H9 (cell line): ENCODE measurements around the gene GFRA1. TPM values are rescaled to one million over a fixed set of nuclear protein-coding genes. Genes with fewer than 3 reads are reported as not detected.

Source experiments
- DNase-seq: peaks from one replicate; pipeline ENCODE4 v3.0.0-alpha.2; 2017
- H2AFZ ChIP-seq: one replicate; pipeline ENCODE4 v1.6.1; 2013; ENCODE audit warnings: mild to moderate bottlenecking, low read length, control low read depth, moderate library complexity
- H2AK5ac ChIP-seq: 2 replicates; pipeline ENCODE4 v1.6.1; 2013; ENCODE audit warnings: low read length, control low read depth, mixed read lengths; ENCODE audit not compliant: insufficient read length
- H2BK120ac ChIP-seq: one replicate; pipeline ENCODE4 v1.6.1; 2013; ENCODE audit warnings: low read depth, mild to moderate bottlenecking, low read length, control low read depth, inconsistent platforms; ENCODE audit not compliant: poor library complexity, severe bottlenecking
- H2BK12ac ChIP-seq: 2 replicates; pipeline ENCODE4 v1.6.1; 2013; ENCODE audit warnings: low read length, control low read depth, mixed read lengths, low read depth; ENCODE audit not compliant: insufficient read length
- H2BK15ac ChIP-seq: 2 replicates; pipeline ENCODE4 v1.6.1; 2013; ENCODE audit warnings: low read depth, low read length, control low read depth
- H2BK20ac ChIP-seq: one replicate; pipeline ENCODE4 v1.6.1; 2013; ENCODE audit warnings: low read depth, mild to moderate bottlenecking, low read length, control low read depth, inconsistent platforms; ENCODE audit not compliant: poor library complexity, severe bottlenecking
- H2BK5ac ChIP-seq: 2 replicates; pipeline ENCODE4 v1.6.1; 2013; ENCODE audit warnings: low read length, control low read depth, mixed read lengths; ENCODE audit not compliant: insufficient read length
- H3K14ac ChIP-seq: 2 replicates; pipeline ENCODE4 v1.6.1; 2013; ENCODE audit warnings: low read length, control low read depth; ENCODE audit not compliant: insufficient read depth
- H3K18ac ChIP-seq: 2 replicates; pipeline ENCODE4 v1.6.1; 2013; ENCODE audit warnings: low read depth, mild to moderate bottlenecking, mixed read lengths, low read length, control low read depth; ENCODE audit not compliant: insufficient read length
- H3K23ac ChIP-seq: 2 replicates; pipeline ENCODE4 v1.6.1; 2013; ENCODE audit warnings: low read length, control low read depth, mixed read lengths, low read depth; ENCODE audit not compliant: insufficient read length
- H3K23me2 ChIP-seq: 2 replicates; pipeline ENCODE4 v1.6.1; 2013; ENCODE audit warnings: low read depth, mild to moderate bottlenecking, mixed read lengths, low read length, control low read depth; ENCODE audit not compliant: insufficient read length, poor library complexity, severe bottlenecking
- H3K27ac ChIP-seq: 2 replicates; pipeline ENCODE4 v1.5.1; 2013; ENCODE audit warnings: low read length, control low read depth, mixed read lengths, low read depth; ENCODE audit not compliant: insufficient read length
- H3K27me3 ChIP-seq: 2 replicates; pipeline ENCODE4 v1.6.1; 2013; ENCODE audit warnings: low read length, control low read depth, inconsistent platforms; ENCODE audit not compliant: insufficient read depth
- H3K4ac ChIP-seq: 2 replicates; pipeline ENCODE4 v1.6.1; 2013; ENCODE audit warnings: low read depth, mild to moderate bottlenecking, control low read depth, inconsistent platforms, low read length, moderate library complexity
- H3K4me1 ChIP-seq: 2 replicates; pipeline ENCODE4 v1.6.1; 2013; ENCODE audit warnings: low read length, control low read depth, inconsistent platforms; ENCODE audit not compliant: insufficient read depth
- H3K4me2 ChIP-seq: 2 replicates; pipeline ENCODE4 v1.6.1; 2013; ENCODE audit warnings: low read length, control low read depth, mixed read lengths; ENCODE audit not compliant: insufficient read length, insufficient read depth
- H3K56ac ChIP-seq: 2 replicates; pipeline ENCODE4 v1.6.1; 2013; ENCODE audit warnings: low read depth, mild to moderate bottlenecking, mixed read lengths, low read length, control low read depth; ENCODE audit not compliant: insufficient read length
- H3K79me1 ChIP-seq: 2 replicates; pipeline ENCODE4 v1.6.1; 2013; ENCODE audit warnings: low read depth, mild to moderate bottlenecking, moderate library complexity, low read length, control low read depth, inconsistent platforms; ENCODE audit not compliant: insufficient read depth, poor library complexity, severe bottlenecking
- H3K79me2 ChIP-seq: 2 replicates; pipeline ENCODE4 v1.6.1; 2013; ENCODE audit warnings: low read length, control low read depth, inconsistent platforms; ENCODE audit not compliant: insufficient read depth
- H3K9ac ChIP-seq: 2 replicates; pipeline ENCODE4 v1.6.1; 2013; ENCODE audit warnings: low read length, control low read depth, mixed read lengths; ENCODE audit not compliant: insufficient read length; ENCODE audit errors: extremely low read depth
- H3K9me3 ChIP-seq: one replicate; pipeline ENCODE4 v1.6.1; 2013; ENCODE audit warnings: low read depth, low read length, inconsistent platforms; ENCODE audit not compliant: control insufficient read depth
- H3T11ph ChIP-seq: one replicate; pipeline ENCODE4 v1.6.1; 2013; ENCODE audit warnings: mild to moderate bottlenecking, low read length, control low read depth, inconsistent platforms
- H4K20me1 ChIP-seq: one replicate; pipeline ENCODE4 v1.6.1; 2013; ENCODE audit not compliant: control insufficient read depth, insufficient read length, insufficient read depth
- H4K5ac ChIP-seq: 2 replicates; pipeline ENCODE4 v1.6.1; 2013; ENCODE audit warnings: low read depth, mild to moderate bottlenecking, mixed read lengths, low read length, control low read depth; ENCODE audit not compliant: insufficient read length
- H4K8ac ChIP-seq: replicated peaks from 2 replicates; pipeline ENCODE4 v1.6.1; 2013; ENCODE audit warnings: low read length, control low read depth, mixed read lengths, low read depth; ENCODE audit not compliant: insufficient read length
- H4K91ac ChIP-seq: 2 replicates; pipeline ENCODE4 v1.6.1; 2013; ENCODE audit warnings: low read depth, mild to moderate bottlenecking, moderate library complexity, mixed read lengths, low read length, control low read depth; ENCODE audit not compliant: insufficient read length
- H3K27ac Mint-ChIP-seq, 3 experiments: 2 replicates in 2 of 3; 3 replicates in 1 of 3; pipeline ENCODE4 v1.8.0; 2020 to 2021; ENCODE audit warnings: mixed read lengths in 3 of 3, mild to moderate bottlenecking in 1 of 3, moderate library complexity in 1 of 3
- H3K27me3 Mint-ChIP-seq: 2 replicates; pipeline ENCODE4 v1.8.0; 2021; ENCODE audit warnings: low read depth, mild to moderate bottlenecking, moderate library complexity, mixed read lengths
- H3K36me3 Mint-ChIP-seq, 3 experiments: 2 replicates in 2 of 3; 3 replicates in 1 of 3; pipeline ENCODE4 v1.8.0; 2020 to 2021; ENCODE audit warnings: low read depth in 3 of 3, mixed read lengths in 3 of 3; ENCODE audit not compliant: insufficient read depth in 1 of 3
- H3K4me1 Mint-ChIP-seq, 2 experiments: 2 replicates each; pipeline ENCODE4 v1.8.0; 2020; ENCODE audit warnings: mixed read lengths in 2 of 2
- H3K4me3 Mint-ChIP-seq, 2 experiments: 2 replicates in 1 of 2; 3 replicates in 1 of 2; pipeline ENCODE4 v1.8.0; 2020 to 2021; ENCODE audit warnings: mild to moderate bottlenecking in 2 of 2, mixed read lengths in 2 of 2, moderate library complexity in 1 of 2
- H3K9me3 Mint-ChIP-seq, 2 experiments: 2 replicates in 1 of 2; 3 replicates in 1 of 2; pipeline ENCODE4 v1.8.0; 2020; ENCODE audit warnings: mild to moderate bottlenecking in 2 of 2, mixed read lengths in 2 of 2, moderate library complexity in 1 of 2
- WGBS: extraction: QIAGEN DNeasy Blood & Tissue Kit; methylation state at CpG from one replicate; pipeline ENCODE4 v1.1.7; 2013; ENCODE audit warnings: missing lambda C conversion rate, low lambda C conversion rate, mixed read lengths; ENCODE audit not compliant: insufficient read length; ENCODE audit errors: extremely low coverage; 5-methylcytosine and 5-hydroxymethylcytosine counted together
- total RNA-seq: library from RNA; stranded (reverse); gene quantifications from 2 replicates; pipeline ENCODE4 v1.2.1, GENCODE V29; 2021
- TF ChIP-seq, protein P1 (sequence below): fragments of 200-600 bp; sonication (generic); conservative IDR thresholded peaks from 3 replicates; pipeline ENCODE4 v1.8.0; 2021; ENCODE audit warnings: antibody characterized with exemption, mild to moderate bottlenecking

The GFRA1 gene
- total RNA-seq, 1 experiment from 2014 or later = 0.24 TPM

DNA sequence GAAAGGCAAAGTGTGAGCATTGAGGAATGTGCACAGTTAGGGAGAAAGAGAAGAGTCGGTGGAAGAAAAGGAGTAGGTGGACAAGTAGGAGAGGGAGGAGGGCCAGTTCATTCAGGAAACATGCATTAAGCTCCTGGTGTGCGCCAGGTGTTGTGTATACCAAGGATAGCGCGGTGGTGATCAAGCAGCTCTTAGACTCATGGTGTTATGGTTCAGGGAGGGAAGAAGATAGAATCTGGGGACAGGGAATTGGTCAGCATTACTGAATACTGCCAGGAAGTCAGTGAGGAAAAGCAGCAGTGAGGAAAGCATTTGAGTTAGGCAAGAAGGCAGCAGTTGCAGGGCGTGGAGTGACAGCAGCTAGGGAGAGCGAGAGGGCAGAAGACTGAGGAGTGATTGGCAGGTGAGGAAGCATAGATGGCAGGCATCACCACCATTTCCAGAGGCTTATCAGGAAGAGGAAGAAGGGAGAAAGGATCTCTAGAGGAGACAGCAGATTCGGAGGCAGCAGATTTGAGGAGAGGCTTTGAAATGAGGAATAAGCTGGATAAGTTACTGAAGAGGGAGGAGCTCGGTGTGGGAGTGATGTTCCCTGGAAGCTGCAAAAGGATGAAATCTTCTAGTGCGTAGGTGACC, 265.6 kb downstream of the GFRA1 start:
- WGBS = no CpG with 5 or more reads among the region's 9 CpGs
- H3K56ac ChIP-seq = peak overlapping the region; percentile 11
- no peak overlapping the region for H2AK5ac ChIP-seq
- H3K23me2 ChIP-seq = no peaks in the 10 kb centered on the region
- no peak overlapping the region for H2BK12ac ChIP-seq
- H3K79me1 ChIP-seq = no peaks in the 10 kb centered on the region
- no peaks in the 10 kb centered on the region for H3K9me3 ChIP-seq
- no peak overlapping the region for H3K27ac ChIP-seq
- Mint-ChIP-seq H3K9me3 (no peaks in the 10 kb centered on the region; a peak in 1 of 5 replicates), H3K27me3 (no peaks in the 10 kb centered on the region; the same call in 1 of the 2 replicates), H3K27ac (no peak overlapping the region), H3K4me1 (no peaks in the 10 kb centered on the region; a peak in 1 of 4 replicates), H3K36me3 (no peaks in the 10 kb centered on the region), H3K4me3 (no peak overlapping the region)
- no peaks in the 10 kb centered on the region for H4K20me1 ChIP-seq
- no peak overlapping the region for H3T11ph ChIP-seq
- no peak overlapping the region for H4K8ac ChIP-seq
- no peak overlapping the region for H3K18ac ChIP-seq
- TF ChIP-seq, protein P1, sequence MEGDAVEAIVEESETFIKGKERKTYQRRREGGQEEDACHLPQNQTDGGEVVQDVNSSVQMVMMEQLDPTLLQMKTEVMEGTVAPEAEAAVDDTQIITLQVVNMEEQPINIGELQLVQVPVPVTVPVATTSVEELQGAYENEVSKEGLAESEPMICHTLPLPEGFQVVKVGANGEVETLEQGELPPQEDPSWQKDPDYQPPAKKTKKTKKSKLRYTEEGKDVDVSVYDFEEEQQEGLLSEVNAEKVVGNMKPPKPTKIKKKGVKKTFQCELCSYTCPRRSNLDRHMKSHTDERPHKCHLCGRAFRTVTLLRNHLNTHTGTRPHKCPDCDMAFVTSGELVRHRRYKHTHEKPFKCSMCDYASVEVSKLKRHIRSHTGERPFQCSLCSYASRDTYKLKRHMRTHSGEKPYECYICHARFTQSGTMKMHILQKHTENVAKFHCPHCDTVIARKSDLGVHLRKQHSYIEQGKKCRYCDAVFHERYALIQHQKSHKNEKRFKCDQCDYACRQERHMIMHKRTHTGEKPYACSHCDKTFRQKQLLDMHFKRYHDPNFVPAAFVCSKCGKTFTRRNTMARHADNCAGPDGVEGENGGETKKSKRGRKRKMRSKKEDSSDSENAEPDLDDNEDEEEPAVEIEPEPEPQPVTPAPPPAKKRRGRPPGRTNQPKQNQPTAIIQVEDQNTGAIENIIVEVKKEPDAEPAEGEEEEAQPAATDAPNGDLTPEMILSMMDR = no peak
- H3K4me2 ChIP-seq = no peak overlapping the region
- no peak overlapping the region for H2BK5ac ChIP-seq
- no peak overlapping the region for H4K5ac ChIP-seq
- H3K4ac ChIP-seq = no peak overlapping the region
- no peaks in the 10 kb centered on the region for H3K4me1 ChIP-seq
- DNase-seq = no peak
- no peak overlapping the region for H3K23ac ChIP-seq
- no peak overlapping the region for H3K9ac ChIP-seq
- no peak overlapping the region for H2BK20ac ChIP-seq
- H2BK15ac ChIP-seq = no peak overlapping the region
- H3K14ac ChIP-seq = no peak overlapping the region
- no peaks in the 10 kb centered on the region for H3K27me3 ChIP-seq
- no peaks in the 10 kb centered on the region for H3K79me2 ChIP-seq
- no peak overlapping the region for H2BK120ac ChIP-seq
- H2AFZ ChIP-seq = no peak overlapping the region
- H4K91ac ChIP-seq = no peak overlapping the region

Other genes with a start within 250 kb of the GFRA1 start
- 1.3 and 1.8 TPM in 2 replicates for gene CCDC172, start 51.2 kb upstream of the GFRA1 start, total RNA-seq
- not detected in 2 replicates for gene PNLIPRP3, start 154.6 kb upstream of the GFRA1 start, total RNA-seq